Measurements from ENCODE around the gene VWA5B2. TPM values are rescaled to one million over a fixed set of nuclear protein-coding genes. Genes with fewer than 3 reads are reported as not detected.

The VWA5B2 gene
- total and polyA plus RNA-seq, 2 of the 13 experiments (the other 11 are each of a cell fraction or from before 2014, with no cell fraction given), result 0.03 to 0.04 TPM

- BruUV-seq (replicated peaks), result no TSS peak
- no peak for DNase-seq (ENCODE audit: low spot score)
- POLR2A ChIA-PET, result interaction anchor here (0.7 kb wide), 1 partner anchor 28 kb away, joined by 3 read pairs; no protein-coding TSS in a partner anchor
- FAIRE-seq, result no peak
- H3K9ac ChIP-seq (ENCODE audit: insufficient read depth, low read depth, low read length), result no peak overlapping the region
- CTCF ChIA-PET (ENCODE audit: low intra/inter-chr PET ratio, low total read pairs), result no interaction called here
- in situ Hi-C loops (cut with HindIII; ENCODE audit: extremely low pct_ligation_motif_present, low pct_unique_long_range_greater_than_20kb) (no loop called here), intact Hi-C loops (cut with micrococcal nuclease; ENCODE audit: unreplicated experiment) (no loop called here)
- ATAC-seq, result no peak
- H4K20me1 ChIP-seq (ENCODE audit: insufficient read depth, low read length), result no peaks in the 10 kb centered on the region; the same call in 1 of the 2 replicates
- H3K9me3 ChIP-seq (ENCODE audit: low read length), result no peaks in the 10 kb centered on the region
- H3K27me3 ChIP-seq (ENCODE audit: control insufficient read depth in 1 of 2, insufficient read depth in 2 of 2, low read length in 2 of 2), result no peaks in the 10 kb centered on the region; a peak in 1 of 5 replicates
- H3K27ac ChIP-seq (ENCODE audit: extremely low read length, insufficient read depth, low read length), result no peak overlapping the region
- TF ChIP-seq HDAC1 (CRISPR knock-in tag; IDR thresholded peaks at IDR 0.05) (no peak), ATF4 (CRISPR knock-in tag; IDR thresholded peaks at IDR 0.05) (no peak), NRL (CRISPR knock-in tag; IDR thresholded peaks at IDR 0.05; ENCODE audit: borderline replicate concordance) (no peak), ZNF274 (CRISPR knock-in tag; IDR thresholded peaks at IDR 0.05) (no peak), NCOA1 (CRISPR knock-in tag; IDR thresholded peaks at IDR 0.05) (no peak), ZNF816 (CRISPR knock-in tag; IDR thresholded peaks at IDR 0.05; ENCODE audit: borderline replicate concordance) (no peak), CREM (IDR thresholded peaks at IDR 0.05) (no peak), CREM (CRISPR knock-in tag; IDR thresholded peaks at IDR 0.05) (no peak)
- H3K36me3 ChIP-seq (replicated peaks in 1 of 2; ENCODE audit: control insufficient read depth in 1 of 2, insufficient read depth in 2 of 2, low read length in 2 of 2), result peaks cover 55 to 70% of the 10 kb centered on the region in 2 experiments
- H3K79me2 ChIP-seq (ENCODE audit: insufficient read depth, low read length), result peaks cover 16% of the 10 kb centered on the region
- no peak overlapping the region for H3K4me2 ChIP-seq (ENCODE audit: low read depth, low read length)
- H3K4me3 ChIP-seq (replicated peaks in 1 of 3; ENCODE audit: insufficient read depth in 1 of 3, low read depth in 2 of 3, low read length in 3 of 3), result no peak overlapping the region
- peaks cover 20% of the 10 kb centered on the region for H3K4me1 ChIP-seq (ENCODE audit: insufficient read depth, low read length)
- WGBS (ENCODE audit: low lambda C conversion rate), result 96% methylated on average over 4 of the region's 6 CpGs
- no peak overlapping the region for H2AFZ ChIP-seq (ENCODE audit: low read length)
These were observed 49.2 kb upstream of the VWA5B2 start for GRCh38 chr3:184180165-184180564.

- H3K9me3 ChIP-seq (ENCODE audit: low read length), result no peaks in the 10 kb centered on the region
- in situ Hi-C loops (cut with HindIII; ENCODE audit: extremely low pct_ligation_motif_present, low pct_unique_long_range_greater_than_20kb) (no loop called here), intact Hi-C loops (cut with micrococcal nuclease; ENCODE audit: unreplicated experiment) (no loop called here)
- 93% methylated on average over 9 of the region's 9 CpGs for WGBS (ENCODE audit: low lambda C conversion rate)
- no TSS peak for BruUV-seq (replicated peaks)
- H3K27me3 ChIP-seq (ENCODE audit: control insufficient read depth in 1 of 2, insufficient read depth in 2 of 2, low read length in 2 of 2), result no peaks in the 10 kb centered on the region; a peak in 1 of 5 replicates
- no peak for FAIRE-seq
- H3K79me2 ChIP-seq (ENCODE audit: insufficient read depth, low read length), result peaks cover 10% of the 10 kb centered on the region
- H3K9ac ChIP-seq (ENCODE audit: insufficient read depth, low read depth, low read length), result no peak overlapping the region
- ChIA-PET CTCF (ENCODE audit: low intra/inter-chr PET ratio, low total read pairs) (no interaction called here), POLR2A (no interaction called here)
- H3K4me3 ChIP-seq (replicated peaks in 1 of 3; ENCODE audit: insufficient read depth in 1 of 3, low read depth in 2 of 3, low read length in 3 of 3), result no peak overlapping the region
- peaks cover 1% of the 10 kb centered on the region for H4K20me1 ChIP-seq (ENCODE audit: insufficient read depth, low read length)
- H3K27ac ChIP-seq (ENCODE audit: extremely low read length, insufficient read depth, low read length), result no peak overlapping the region
- no peak overlapping the region for H3K4me2 ChIP-seq (ENCODE audit: low read depth, low read length)
- DNase-seq (ENCODE audit: low spot score), result no peak
- no peak for ATAC-seq
- no peak overlapping the region for H2AFZ ChIP-seq (ENCODE audit: low read length)
- H3K36me3 ChIP-seq (replicated peaks in 1 of 2; ENCODE audit: control insufficient read depth in 1 of 2, insufficient read depth in 2 of 2, low read length in 2 of 2), result peaks cover 55 to 70% of the 10 kb centered on the region in 2 experiments
- H3K4me1 ChIP-seq (ENCODE audit: insufficient read depth, low read length), result peaks cover 17% of the 10 kb centered on the region
- TF ChIP-seq KDM4B (CRISPR knock-in tag; IDR thresholded peaks at IDR 0.05), result no peak
- no peak for TF ChIP-seq FUBP1 (CRISPR knock-in tag; IDR thresholded peaks at IDR 0.05; ENCODE audit: borderline replicate concordance)
- TF ChIP-seq NFRKB (IDR thresholded peaks at IDR 0.05), result no peak
- no peak for TF ChIP-seq HOXA5 (CRISPR knock-in tag; IDR thresholded peaks at IDR 0.05)
- TF ChIP-seq ARNT (IDR thresholded peaks at IDR 0.05), result no peak
- TF ChIP-seq GATA4 (IDR thresholded peaks at IDR 0.05; ENCODE audit: borderline replicate concordance, low read depth), result no peak
- no peak for TF ChIP-seq ZBTB7B (CRISPR knock-in tag; IDR thresholded peaks at IDR 0.05)
- no peak for TF ChIP-seq FOXO1 (CRISPR knock-in tag; IDR thresholded peaks at IDR 0.05)
- TF ChIP-seq CREB3 (CRISPR knock-in tag; IDR thresholded peaks at IDR 0.05), result no peak
These were observed 47.8 kb upstream of the VWA5B2 start for GRCh38 chr3:184181596-184181995.

Data from HepG2 (cell line).